Stimulated activated naive CD8-positive, alpha-beta T cell treated with anti-CD3 and anti-CD28 coated beads, Interleukin-15, Interleukin-2, amounts not matched to agents 100 ng/mL and 50 ng/mL, for 24 hours (primary cell): ENCODE measurements around the gene BAIAP3.

Experiments used
- H3K27ac Mint-ChIP-seq: one replicate; pipeline ENCODE4 v1.8.0; 2021; ENCODE audit warnings: mild to moderate bottlenecking, mixed read lengths
- H3K27me3 Mint-ChIP-seq: one replicate; pipeline ENCODE4 v1.8.0; 2021; ENCODE audit warnings: mixed read lengths
- H3K36me3 Mint-ChIP-seq: one replicate; pipeline ENCODE4 v1.8.0; 2021; ENCODE audit warnings: low read depth, mixed read lengths
- H3K4me1 Mint-ChIP-seq: one replicate; pipeline ENCODE4 v1.8.0; 2021; ENCODE audit warnings: low read depth, mixed read lengths
- H3K4me3 Mint-ChIP-seq: one replicate; pipeline ENCODE4 v1.8.0; 2021; ENCODE audit warnings: mild to moderate bottlenecking, mixed read lengths
- H3K9me3 Mint-ChIP-seq: one replicate; pipeline ENCODE4 v1.8.0; 2021; ENCODE audit warnings: mixed read lengths

The BAIAP3 gene

GRCh38 chr16:1331712-1332617 is 1.5 kb upstream of the BAIAP3 start:
- H3K4me3 Mint-ChIP-seq: peak overlapping the region; percentile 61
- H3K4me1 Mint-ChIP-seq: peaks cover 14% of the 10 kb centered on the region
- peaks cover 22% of the 10 kb centered on the region for H3K27me3 Mint-ChIP-seq
- no peaks in the 10 kb centered on the region for H3K36me3 Mint-ChIP-seq
- no peaks in the 10 kb centered on the region for H3K9me3 Mint-ChIP-seq
- H3K27ac Mint-ChIP-seq: no peak overlapping the region

DNA sequence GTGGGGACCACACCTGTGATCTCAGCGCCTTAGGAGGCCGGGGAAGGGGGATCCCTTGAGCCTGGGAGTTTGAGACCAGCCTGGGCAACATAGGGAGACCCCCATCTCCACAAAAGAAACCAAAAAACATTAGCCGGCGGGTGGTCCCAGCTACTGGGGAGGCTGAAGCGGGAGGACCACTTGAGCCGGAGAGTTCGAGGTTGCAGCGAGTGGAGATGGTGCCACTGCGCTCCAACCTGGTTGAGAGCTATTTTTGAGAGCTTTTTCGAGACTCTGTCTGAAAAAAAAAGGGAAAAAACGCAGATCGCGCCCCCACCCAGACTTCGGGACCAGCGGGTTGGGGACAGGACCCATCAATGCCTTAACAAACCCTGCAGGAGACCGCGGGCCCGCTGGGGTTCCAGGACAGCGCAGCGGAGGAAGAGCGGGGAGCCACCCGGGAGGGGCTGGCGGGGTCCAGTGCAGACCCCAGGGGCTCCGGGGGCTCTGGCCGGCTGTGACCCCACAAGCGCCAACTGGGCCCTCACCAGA is 762 bp upstream of the BAIAP3 start:
- no peaks in the 10 kb centered on the region for H3K36me3 Mint-ChIP-seq
- H3K4me3 Mint-ChIP-seq: peak overlapping the region; percentile 61
- H3K9me3 Mint-ChIP-seq: no peaks in the 10 kb centered on the region
- H3K27me3 Mint-ChIP-seq: peaks cover 22% of the 10 kb centered on the region
- no peak overlapping the region for H3K27ac Mint-ChIP-seq
- H3K4me1 Mint-ChIP-seq: peaks cover 14% of the 10 kb centered on the region

- no peak overlapping the region for H3K27ac Mint-ChIP-seq
- no peaks in the 10 kb centered on the region for H3K9me3 Mint-ChIP-seq
- H3K4me3 Mint-ChIP-seq: no peak overlapping the region
- H3K4me1 Mint-ChIP-seq: peaks cover 14% of the 10 kb centered on the region
- H3K27me3 Mint-ChIP-seq: peaks cover 22% of the 10 kb centered on the region
- H3K36me3 Mint-ChIP-seq: no peaks in the 10 kb centered on the region
Observed at GRCh38 chr16:1333854-1334700, 632 bp downstream of the BAIAP3 start.

DNA sequence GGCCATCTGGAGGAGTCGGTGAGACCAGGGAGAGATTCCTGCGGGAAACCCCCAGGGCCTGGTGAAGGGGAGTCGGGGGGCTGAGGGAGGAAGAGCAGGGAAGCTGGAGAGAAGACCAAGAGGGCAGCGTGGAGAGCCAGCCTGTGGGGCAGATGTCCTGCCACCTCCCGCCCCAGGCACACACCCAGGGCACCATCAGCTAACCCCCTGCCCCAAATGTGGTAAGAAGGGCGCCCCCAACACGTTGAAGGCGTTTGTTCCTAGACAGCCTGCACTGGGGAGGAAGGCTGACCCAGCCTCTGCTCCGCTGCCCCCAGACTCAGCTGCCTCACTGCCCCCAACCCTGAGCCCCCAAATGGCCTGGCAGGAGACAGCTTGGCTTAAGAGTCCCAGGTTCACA is 1.3 kb downstream of the BAIAP3 start:
- H3K36me3 Mint-ChIP-seq: no peaks in the 10 kb centered on the region
- peaks cover 22% of the 10 kb centered on the region for H3K27me3 Mint-ChIP-seq
- no peaks in the 10 kb centered on the region for H3K9me3 Mint-ChIP-seq
- H3K27ac Mint-ChIP-seq: no peak overlapping the region
- H3K4me1 Mint-ChIP-seq: peaks cover 14% of the 10 kb centered on the region
- H3K4me3 Mint-ChIP-seq: no peak overlapping the region

DNA sequence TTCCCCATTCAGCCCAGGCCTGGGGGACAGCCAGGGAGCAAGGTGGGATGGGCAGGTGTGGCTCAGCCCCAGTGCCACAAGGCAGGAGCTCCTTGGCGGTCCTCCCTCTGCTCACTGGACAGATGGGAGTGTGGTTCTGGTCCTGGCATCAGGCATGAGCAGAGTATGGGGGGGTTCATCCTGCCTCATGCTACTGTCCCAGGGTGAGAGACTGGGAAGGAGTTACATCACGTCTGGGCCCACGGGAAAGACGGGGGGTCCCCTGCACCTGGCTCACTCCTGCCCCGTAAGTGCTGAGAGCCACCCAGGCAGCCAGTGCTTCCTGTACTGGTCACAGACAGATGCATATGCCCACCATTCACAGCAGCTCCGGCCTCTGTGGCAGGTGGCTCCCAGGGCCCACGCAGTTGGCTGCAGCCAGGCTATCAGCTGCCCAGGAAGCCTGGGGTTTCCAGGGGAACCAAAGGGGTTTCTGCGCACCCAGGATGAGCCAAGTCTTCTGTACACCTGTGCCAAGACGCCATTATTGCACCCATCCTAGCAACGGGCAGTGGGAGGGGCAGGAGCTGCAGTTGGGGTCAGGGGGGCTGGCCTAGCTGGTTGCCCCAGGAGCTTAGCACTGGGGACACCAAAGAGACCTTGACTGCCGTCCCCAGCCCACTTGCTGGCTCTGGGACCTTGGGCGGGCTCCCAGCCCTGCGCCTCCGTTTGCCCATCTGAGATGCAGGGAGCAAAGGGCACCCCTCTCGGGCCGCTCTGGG is 1.9 kb downstream of the BAIAP3 start:
- H3K9me3 Mint-ChIP-seq: no peaks in the 10 kb centered on the region
- H3K4me3 Mint-ChIP-seq: no peak overlapping the region
- no peak overlapping the region for H3K27ac Mint-ChIP-seq
- H3K27me3 Mint-ChIP-seq: peaks cover 22% of the 10 kb centered on the region
- no peaks in the 10 kb centered on the region for H3K36me3 Mint-ChIP-seq
- H3K4me1 Mint-ChIP-seq: peaks cover 14% of the 10 kb centered on the region

- no peaks in the 10 kb centered on the region for H3K9me3 Mint-ChIP-seq
- no peak overlapping the region for H3K27ac Mint-ChIP-seq
- no peak overlapping the region for H3K4me3 Mint-ChIP-seq
- H3K4me1 Mint-ChIP-seq: peaks cover 14% of the 10 kb centered on the region
- H3K36me3 Mint-ChIP-seq: no peaks in the 10 kb centered on the region
- peaks cover 22% of the 10 kb centered on the region for H3K27me3 Mint-ChIP-seq
Observed at GRCh38 chr16:1335996-1336395, 2.6 kb downstream of the BAIAP3 start.

- H3K9me3 Mint-ChIP-seq: no peaks in the 10 kb centered on the region
- no peaks in the 10 kb centered on the region for H3K36me3 Mint-ChIP-seq
- no peak overlapping the region for H3K27ac Mint-ChIP-seq
Observed at GRCh38 chr16:1336619-1337018, 3.2 kb downstream of the BAIAP3 start.

GRCh38 chr16:1337486-1337885 is 4.0 kb downstream of the BAIAP3 start:
- Mint-ChIP-seq H3K36me3 (no peaks in the 10 kb centered on the region), H3K4me3 (no peak overlapping the region), H3K27ac (no peak overlapping the region), H3K4me1 (peaks cover 12% of the 10 kb centered on the region), H3K9me3 (no peaks in the 10 kb centered on the region), H3K27me3 (peaks cover 12% of the 10 kb centered on the region)

More at GRCh38 chr16:1336619-1337018, 3.2 kb downstream of the BAIAP3 start:
- H3K27me3 Mint-ChIP-seq: peaks cover 18% of the 10 kb centered on the region
- no peak overlapping the region for H3K4me3 Mint-ChIP-seq
- H3K4me1 Mint-ChIP-seq: peaks cover 10% of the 10 kb centered on the region

DNA sequence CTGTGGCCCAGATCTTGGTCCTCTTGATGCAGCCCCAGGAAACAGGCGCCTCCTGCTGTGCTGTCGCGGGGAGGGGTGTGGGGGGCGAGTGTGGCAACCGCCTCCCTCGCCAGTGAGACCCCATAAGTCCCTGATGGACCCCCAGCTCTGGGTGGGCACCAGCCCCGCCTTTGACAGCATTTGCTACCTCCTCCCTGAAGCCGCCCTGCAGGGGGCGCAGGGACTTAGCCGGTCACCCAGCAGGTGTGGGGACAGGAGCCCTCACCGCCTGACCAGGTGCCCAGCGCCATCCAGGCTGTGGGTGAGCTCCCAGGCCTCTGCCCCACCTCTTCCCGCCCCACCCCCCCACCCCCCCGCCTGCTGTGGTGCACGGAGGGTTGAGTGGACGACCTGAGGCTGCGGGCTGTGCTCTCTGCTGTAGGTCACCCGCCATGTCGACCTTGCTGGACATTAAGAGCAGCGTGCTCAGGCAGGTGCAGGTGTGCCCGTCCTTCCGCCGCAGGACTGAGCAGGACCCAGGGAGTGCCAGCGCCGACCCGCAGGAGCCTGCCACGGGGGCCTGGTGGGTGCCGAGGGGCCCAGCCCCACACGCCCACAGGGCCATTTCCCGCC is 4.8 kb downstream of the BAIAP3 start:
- Mint-ChIP-seq H3K4me1 (peaks cover 16% of the 10 kb centered on the region), H3K27me3 (peaks cover 8% of the 10 kb centered on the region), H3K36me3 (no peaks in the 10 kb centered on the region), H3K4me3 (no peak overlapping the region), H3K27ac (no peak overlapping the region), H3K9me3 (no peaks in the 10 kb centered on the region)

DNA sequence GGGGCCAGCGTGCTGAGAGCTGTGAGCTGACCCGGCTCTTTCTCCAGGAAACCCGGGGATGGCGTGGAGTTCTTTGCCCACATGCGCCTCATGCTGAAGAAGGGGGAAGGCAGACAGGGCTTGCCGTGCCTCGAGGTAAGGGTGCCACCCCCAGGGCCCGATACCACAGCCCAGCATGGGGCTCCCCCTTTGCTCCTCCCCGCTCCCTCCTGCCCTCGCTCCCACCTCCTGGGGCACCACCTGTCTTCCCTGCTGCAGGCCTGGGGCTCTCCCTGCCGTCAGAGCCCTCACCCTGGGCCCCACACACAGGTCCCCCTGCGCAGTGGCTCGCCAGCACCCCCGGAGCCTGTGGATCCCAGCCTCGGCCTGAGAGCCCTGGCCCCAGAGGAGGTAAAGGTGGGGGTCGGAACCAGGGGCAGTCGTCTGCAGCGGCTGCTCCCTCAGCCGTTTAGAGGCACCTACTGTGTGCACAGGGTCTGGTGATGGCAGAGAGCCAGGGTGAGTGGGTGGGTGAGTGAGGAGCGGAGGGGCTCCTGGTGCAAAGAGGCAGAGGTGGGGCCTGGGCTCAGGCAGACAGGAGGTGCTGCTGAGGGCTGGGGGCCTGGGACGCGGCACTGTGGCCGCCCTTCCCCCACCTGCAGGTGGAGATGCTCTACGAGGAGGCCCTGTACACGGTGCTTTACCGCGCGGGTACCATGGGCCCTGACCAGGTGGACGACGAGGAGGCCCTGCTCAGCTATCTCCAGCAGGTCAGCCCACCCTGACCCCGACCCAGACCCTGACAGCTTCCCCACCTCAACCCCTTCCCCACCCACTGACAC is 5.6 kb downstream of the BAIAP3 start:
- Mint-ChIP-seq H3K27me3 (peaks cover 8% of the 10 kb centered on the region), H3K9me3 (no peaks in the 10 kb centered on the region), H3K27ac (no peak overlapping the region), H3K4me3 (no peak overlapping the region), H3K4me1 (peaks cover 22% of the 10 kb centered on the region), H3K36me3 (no peaks in the 10 kb centered on the region)

- Mint-ChIP-seq H3K27ac (no peak overlapping the region), H3K4me3 (no peak overlapping the region), H3K36me3 (no peaks in the 10 kb centered on the region), H3K27me3 (no peaks in the 10 kb centered on the region), H3K9me3 (no peaks in the 10 kb centered on the region), H3K4me1 (peaks cover 25% of the 10 kb centered on the region)
Observed at GRCh38 chr16:1340730-1341494, 7.5 kb downstream of the BAIAP3 start.

DNA sequence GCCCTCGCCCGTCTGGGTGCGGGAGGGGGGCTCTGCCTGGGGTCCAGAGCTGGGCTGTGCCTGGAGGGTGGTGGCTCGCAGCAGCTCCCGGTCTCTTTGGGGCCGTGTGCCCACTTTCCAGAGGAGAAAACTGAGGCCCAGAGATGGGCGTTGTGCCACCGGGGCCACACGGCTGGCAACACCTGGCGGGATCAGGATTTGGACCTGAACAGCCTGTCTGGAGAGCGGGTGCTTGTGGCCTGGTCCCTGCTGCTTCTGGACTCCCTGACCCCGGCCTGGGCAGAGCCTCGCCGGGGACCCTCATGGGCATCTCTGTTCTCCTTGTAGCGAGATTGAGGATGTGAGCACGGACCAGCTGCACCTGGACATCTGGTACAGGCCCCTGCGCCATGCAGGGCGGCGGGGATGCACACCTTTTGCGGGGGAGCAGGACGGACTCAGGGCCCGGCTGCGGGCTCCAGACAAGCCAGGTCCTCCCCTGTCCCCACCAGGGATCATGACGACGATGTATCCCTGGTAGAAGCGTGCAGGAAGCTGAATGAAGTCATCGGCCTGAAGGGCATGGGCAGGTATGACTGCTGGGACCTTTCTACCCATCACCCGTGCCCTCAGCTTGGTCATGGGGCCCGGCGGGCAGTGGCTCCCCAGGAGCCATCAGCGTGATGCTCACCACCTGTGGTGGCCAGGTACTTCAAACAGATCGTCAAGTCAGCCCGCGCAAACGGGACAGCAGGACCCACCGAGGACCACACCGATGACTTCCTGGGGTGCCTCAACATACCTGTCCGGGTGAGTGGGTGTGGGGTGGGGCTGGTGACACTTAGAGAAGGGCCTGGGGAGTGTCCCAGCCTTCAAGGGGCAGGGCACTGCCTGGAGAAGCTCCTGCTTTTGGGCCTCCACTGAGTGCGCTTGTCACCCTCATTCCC is 8.3 kb downstream of the BAIAP3 start:
- Mint-ChIP-seq H3K4me1 (peaks cover 25% of the 10 kb centered on the region), H3K27ac (no peak overlapping the region), H3K36me3 (no peaks in the 10 kb centered on the region), H3K4me3 (no peak overlapping the region), H3K9me3 (no peaks in the 10 kb centered on the region), H3K27me3 (no peaks in the 10 kb centered on the region)
